ENCODE measurements around the gene ZNF33A. TPM values are rescaled to one million over a fixed set of nuclear protein-coding genes. Genes with fewer than 3 reads are reported as not detected.

Gene ZNF33A
- total and polyA plus RNA-seq, 4 donors, result 6.7 to 25.7 (median 13.1) TPM

DNA sequence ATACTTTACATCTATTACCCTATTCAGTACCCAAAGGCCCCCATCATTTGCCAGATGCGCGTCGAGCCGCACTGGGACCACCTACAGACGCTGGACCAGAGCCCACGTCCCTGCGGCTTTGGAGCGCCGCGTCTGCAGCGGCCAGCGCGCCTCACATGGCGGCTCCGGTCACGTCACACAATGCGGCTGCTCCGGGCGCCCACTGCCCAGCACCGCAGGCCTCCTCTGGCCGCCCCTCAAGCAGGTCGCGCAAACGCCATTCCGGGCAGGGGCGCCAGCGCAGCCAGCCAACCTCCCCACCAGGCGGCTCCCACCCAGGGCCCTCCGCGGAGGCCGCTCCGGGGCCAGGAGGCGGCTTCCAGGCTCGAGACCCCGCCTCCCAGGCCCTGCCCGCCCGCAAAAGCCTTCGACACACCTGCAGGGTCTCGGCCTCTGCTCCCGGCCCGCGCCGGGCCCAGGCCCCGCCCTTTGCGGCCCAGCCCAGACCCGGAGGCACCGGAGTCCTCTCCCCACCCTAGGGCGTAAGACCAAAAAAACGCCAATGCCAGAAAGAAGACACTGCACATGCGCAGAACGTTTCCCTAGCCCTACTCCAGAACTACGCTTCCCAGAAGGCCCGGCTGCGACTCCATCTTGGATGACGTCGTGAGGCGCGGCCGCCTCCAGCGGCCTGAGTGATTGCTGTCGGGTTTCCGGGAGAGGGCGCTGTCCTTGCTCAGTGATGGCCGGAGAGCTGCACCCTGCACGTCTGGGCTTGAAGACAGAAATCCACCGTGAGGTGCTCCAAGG is 34.2 kb upstream of the ZNF33A start, which contains the start of gene ZNF25:
Gene ZNF25 (minus strand): TSS at position 557 of the 789 bp plus-strand sequence. CDS start 4,925 bp downstream, outside the sequence.
- H3K4me1 ChIP-seq (ENCODE audit: control insufficient read depth in 4 of 4, insufficient read depth in 4 of 4, low read length in 3 of 4), result peaks cover 0 to 10% (median 3%) of the 10 kb centered on the region in 4 donors

More for the DNA sequence above, 34.2 kb upstream of the ZNF33A start, which contains the start of gene ZNF25:
- peak within 1 kb of the TSS; percentile 73 to 89 (median 87) for H3K4me3 ChIP-seq (ENCODE audit: low read depth in 1 of 3, low read length in 3 of 3)
- no peaks in the 10 kb centered on the region for H3K36me3 ChIP-seq (ENCODE audit: control insufficient read depth in 4 of 4, insufficient read depth in 3 of 4, low read depth in 1 of 4, low read length in 3 of 4)
- peak; percentile 96 for DNase-seq (ENCODE audit: low spot score)
- no peaks in the 10 kb centered on the region for H3K9me3 ChIP-seq (ENCODE audit: control insufficient read depth in 4 of 4, low read length in 3 of 4)
- no peaks in the 10 kb centered on the region for H3K27me3 ChIP-seq (ENCODE audit: control insufficient read depth in 4 of 4, insufficient read depth in 4 of 4, low read length in 3 of 4)
- peak within 1 kb of the TSS; percentile 79 to 90 for H3K9ac ChIP-seq (ENCODE audit: low read depth in 1 of 2, low read length in 2 of 2)
- WGBS, result under 1% methylated on average over 66 of the region's 66 CpGs
- H3K27ac ChIP-seq (ENCODE audit: low read depth in 1 of 2, low read length in 2 of 2), result peak within 1 kb of the TSS; percentile 91 to 92
- peak; percentile 23 to 55 for TF ChIP-seq RXRA (IDR thresholded peaks at IDR 0.05)
- no peak for TF ChIP-seq FOXA2 (IDR thresholded peaks at IDR 0.05)
- TF ChIP-seq SP1 (IDR thresholded peaks at IDR 0.05), result peak; percentile 61
- peak; percentile 99 for TF ChIP-seq YY1 (IDR thresholded peaks at IDR 0.05)
- peak in 1 of 2 donors; percentile 46 for TF ChIP-seq GABPA (IDR thresholded peaks at IDR 0.05 in 1 of 2, conservative IDR thresholded peaks at IDR 0.05 in 1 of 2)
- TF ChIP-seq JUND (IDR thresholded peaks at IDR 0.05), result peak; percentile 81 to 85
- TF ChIP-seq ATF3 (IDR thresholded peaks at IDR 0.05), result no peak
- TF ChIP-seq RAD21 (IDR thresholded peaks at IDR 0.05), result peak; percentile 87 to 92
- no peak for TF ChIP-seq EGR1 (IDR thresholded peaks at IDR 0.05; ENCODE audit: low read depth in 2 of 2)
- peak; percentile 95 for TF ChIP-seq CTCF (IDR thresholded peaks at IDR 0.05; ENCODE audit: low read depth, low read length, missing input control)
- no peak for TF ChIP-seq FOXA1 (IDR thresholded peaks at IDR 0.05)
- TF ChIP-seq NR2F2 (IDR thresholded peaks at IDR 0.05), result no peak
- TF ChIP-seq REST (IDR thresholded peaks at IDR 0.05), result peak; percentile 70
- TF ChIP-seq, protein P1, sequence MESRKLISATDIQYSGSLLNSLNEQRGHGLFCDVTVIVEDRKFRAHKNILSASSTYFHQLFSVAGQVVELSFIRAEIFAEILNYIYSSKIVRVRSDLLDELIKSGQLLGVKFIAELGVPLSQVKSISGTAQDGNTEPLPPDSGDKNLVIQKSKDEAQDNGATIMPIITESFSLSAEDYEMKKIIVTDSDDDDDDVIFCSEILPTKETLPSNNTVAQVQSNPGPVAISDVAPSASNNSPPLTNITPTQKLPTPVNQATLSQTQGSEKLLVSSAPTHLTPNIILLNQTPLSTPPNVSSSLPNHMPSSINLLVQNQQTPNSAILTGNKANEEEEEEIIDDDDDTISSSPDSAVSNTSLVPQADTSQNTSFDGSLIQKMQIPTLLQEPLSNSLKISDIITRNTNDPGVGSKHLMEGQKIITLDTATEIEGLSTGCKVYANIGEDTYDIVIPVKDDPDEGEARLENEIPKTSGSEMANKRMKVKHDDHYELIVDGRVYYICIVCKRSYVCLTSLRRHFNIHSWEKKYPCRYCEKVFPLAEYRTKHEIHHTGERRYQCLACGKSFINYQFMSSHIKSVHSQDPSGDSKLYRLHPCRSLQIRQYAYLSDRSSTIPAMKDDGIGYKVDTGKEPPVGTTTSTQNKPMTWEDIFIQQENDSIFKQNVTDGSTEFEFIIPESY (IDR thresholded peaks at IDR 0.05), result peak; percentile 75
- no peak for TF ChIP-seq MAX (IDR thresholded peaks at IDR 0.05)
- TF ChIP-seq HNF4G (IDR thresholded peaks at IDR 0.05), result no peak
- peak in 1 of 2 donors; percentile 31 for TF ChIP-seq HNF4A (conservative IDR thresholded peaks at IDR 0.05)
- TF ChIP-seq TAF1 (conservative IDR thresholded peaks at IDR 0.05), result peak; percentile 77
